HG02938 (cell line): ENCODE measurements around the gene HARS1.
"Not testable (repeated sequence)": the region's sequence is repeated elsewhere in the genome, so short reads cannot be mapped to it uniquely, and the experiment has no call there.

ENCODE experiments used
- ATAC-seq: cut with Tn5 transposase; IDR thresholded peaks from one replicate; pipeline ENCODE4 v1.9.1; 2021; ENCODE audit warnings: mild to moderate bottlenecking, moderate library complexity; ENCODE audit not compliant: unreplicated experiment

HARS1 gene

DNA sequence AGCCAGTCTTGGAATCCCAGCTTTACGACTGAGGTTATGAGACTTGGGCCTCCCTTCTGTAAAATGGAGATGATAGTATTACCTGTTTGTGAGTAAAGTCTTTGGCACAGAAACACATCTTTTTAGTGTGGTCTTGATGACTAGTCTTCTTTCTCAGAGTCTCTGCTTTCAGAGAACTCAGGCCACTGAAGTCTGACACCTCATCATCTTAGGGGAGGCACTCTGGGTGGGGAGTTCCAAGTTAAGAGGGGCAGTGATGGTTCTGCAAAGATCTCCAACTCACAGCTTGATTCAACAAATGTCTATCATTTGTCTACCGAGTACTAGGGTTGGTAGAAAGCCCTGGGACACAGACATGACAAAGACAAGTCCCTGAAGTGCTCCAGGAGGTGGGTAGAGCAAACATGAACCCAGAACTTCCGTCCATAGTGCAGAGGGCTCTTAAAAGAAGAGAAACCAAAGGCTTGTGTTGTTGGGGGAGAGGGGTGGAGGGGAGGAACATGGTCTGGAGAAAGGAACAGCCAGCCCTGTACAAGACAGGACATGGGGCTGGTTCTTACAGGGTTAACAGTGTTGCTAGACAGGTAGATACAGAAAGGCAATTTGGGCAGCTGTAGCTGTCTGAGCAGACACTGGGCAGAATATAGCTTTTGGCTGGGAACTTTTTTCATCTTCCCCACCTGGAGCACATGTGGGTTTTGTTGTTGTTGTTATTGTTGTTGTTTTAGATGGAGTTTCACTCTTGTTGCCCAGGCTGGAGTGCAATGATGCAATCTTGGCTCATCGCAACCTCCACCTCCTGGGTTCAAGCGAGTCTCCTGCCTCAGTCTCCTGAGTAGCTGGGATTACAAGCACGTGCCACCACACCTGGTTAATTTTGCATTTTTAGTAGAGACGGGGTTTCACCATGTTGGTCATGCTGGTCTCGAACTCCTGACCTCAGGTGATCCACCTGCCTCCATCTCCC is 55.6 kb downstream of the HARS1 start:
- no peak for ATAC-seq

DNA sequence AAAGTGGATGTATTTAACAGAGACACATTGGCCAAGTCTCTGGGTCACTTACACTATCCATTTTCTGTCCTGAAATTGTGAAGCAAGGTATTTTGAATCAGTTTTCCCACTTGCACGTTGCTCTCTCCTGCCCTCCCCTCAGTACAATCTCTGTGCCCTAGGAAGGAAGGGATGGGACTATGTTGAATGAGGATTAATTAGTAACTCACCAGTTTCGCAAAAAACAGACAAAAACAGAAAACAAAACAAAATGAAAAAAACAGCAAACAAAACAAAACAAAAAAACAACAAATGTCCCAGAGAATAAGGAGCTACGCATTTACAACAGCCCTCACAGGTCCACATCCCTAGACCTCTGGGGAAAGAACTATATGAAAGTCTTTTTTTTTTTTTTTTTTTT is 57.1 kb downstream of the HARS1 start:
- no peak for ATAC-seq

DNA sequence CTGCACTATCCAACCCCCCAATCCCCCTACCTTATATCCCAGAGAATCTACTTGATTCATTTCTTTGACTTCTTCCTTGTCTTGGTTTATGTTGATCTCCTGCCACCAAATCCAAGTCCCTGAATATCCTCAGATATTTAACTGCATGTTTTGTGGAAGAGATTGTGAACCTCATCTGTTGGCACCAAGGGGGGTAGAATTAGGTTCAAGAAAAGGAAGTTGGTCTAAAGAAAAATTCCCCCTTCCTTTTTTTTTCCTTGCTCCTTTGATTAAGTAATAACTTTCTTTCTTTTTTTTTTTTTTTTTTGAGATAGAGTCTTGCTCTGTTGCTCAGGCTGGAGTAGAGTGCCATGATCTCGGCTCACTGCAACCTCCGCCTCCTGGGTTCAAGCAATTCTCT is 57.7 kb downstream of the HARS1 start:
- no peak for ATAC-seq

DNA sequence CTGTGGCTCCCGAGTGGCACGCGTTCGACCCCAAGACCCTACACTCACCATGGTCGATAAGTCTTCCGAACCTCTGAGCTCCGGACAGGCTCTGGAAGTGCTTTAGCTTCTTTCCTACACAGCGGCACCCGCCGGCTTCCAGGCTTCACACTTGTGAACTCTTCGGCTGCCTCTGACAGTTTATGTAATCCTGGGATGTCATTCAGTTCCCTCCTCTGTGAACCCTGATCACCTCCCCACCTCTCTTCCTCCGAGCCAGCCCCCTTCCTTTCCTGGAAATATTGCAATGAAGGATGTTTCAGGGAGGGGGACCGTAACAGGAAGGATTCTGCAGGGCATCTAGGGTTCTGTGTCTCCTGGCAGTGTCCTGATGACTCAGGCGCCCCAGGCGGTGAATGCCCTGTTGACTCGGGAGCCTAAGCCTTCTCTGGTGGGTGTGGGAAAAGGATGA is 58.1 kb downstream of the HARS1 start, which contains the start of gene CD14:
TSS of gene CD14 (minus strand) at position 155 of the 451 bp plus-strand sequence. CDS start at position 51, 104 bp downstream.
- no peak for ATAC-seq

DNA sequence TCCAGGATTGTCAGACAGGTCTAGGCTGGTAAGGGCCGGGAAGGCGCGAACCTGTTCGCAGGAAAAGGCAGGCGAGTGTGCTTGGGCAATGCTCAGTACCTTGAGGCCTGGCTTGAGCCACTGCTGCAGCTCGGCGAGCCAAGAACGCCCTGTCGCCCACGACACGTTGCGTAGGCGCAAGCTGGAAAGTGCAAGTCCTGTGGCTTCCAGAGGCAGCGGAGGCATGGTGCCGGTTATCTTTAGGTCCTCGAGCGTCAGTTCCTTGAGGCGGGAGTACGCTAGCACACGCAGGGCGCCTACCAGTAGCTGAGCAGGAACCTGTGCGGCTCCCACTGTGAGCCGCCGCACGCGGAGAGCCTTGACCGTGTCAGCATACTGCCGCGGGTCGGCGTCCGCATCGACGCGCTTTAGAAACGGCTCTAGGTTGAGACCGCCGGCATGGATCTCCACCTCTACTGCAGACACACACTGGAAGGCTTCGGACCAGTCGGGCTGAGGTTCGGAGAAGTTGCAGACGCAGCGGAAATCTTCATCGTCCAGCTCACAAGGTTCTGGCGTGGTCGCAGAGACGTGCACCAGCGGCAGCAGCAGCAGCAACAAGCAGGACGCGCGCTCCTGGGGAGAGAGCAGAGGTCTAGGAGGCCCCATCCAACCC is 58.7 kb downstream of the HARS1 start:
- ATAC-seq, result peak; percentile 44

DNA sequence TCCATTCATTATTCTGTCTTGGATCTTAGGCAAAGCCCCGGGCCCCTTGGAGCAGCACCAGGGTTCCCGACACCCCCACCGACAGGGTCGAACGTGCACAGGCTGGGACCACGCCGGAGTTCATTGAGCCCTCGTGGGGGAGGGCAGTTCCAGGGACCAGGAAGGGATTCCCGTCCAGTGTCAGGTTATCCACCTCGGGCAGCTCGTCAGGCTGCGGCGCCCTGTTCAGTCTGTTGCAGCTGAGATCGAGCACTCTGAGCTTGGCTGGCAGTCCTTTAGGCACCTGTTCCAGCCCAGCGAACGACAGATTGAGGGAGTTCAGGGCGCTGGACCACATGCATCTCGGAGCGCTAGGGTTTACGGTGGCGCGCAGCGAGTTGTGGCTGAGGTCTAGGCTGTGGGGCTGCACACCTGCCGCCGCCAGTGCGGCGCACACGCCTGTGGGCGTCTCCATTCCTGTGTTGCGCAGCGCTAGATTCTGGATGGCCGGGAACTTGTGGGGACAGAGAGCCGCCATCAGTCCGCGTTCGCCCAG is 59.3 kb downstream of the HARS1 start:
- ATAC-seq, result peak; percentile 41

DNA sequence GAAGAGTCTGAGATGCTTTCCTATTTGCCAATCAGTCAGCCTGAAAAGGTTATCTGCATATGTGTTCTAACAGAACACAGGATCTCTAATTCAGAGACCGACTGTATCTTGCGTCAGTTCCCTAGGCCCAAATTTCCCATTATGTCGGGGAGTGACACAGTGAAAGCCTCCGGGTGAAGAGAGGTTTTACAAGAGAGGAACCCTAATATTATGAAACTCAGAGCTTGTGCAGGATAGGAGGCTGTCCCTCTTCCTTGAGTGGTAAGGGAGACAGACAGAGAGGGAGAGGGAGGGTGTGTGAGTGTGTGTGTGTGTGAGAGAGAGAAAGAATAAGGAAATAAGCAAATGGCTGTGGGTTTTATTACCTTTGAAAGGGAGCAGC is 60.1 kb downstream of the HARS1 start:
- no peak for ATAC-seq

DNA sequence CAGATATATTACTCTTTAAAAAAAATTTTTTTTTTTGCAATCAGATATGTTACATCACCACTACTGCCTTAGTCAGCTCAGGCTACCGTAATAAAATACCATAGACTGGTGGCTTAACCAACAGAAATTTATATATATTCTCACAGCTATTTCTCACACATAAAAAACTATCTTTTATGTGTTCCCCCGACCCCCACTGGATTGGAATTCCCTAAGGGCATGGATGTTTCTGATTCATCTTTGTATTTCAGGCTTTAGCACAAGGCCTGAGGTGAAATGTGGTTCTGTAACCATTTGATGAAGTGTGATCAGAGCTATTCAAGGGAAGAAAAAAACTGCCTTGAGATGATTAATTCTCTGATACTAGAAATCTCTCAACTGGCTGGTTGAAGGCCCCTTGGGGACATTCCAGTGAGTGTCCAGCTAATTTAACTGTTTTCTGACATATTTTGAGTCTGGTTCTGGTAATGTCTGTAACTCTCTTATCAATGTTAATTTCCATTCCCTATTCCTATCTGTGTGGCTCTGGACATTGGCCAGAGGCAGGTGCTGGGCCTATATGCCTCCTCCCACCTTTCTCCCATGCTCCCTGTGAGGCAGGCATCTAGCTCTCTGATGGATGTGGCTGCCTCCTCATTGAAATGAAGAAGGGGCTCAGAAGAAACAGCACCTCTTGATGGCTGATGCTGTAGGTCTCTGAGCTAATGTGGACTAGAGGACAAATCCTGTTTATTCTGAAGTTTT is 60.7 kb downstream of the HARS1 start:
- ATAC-seq, result no peak

DNA sequence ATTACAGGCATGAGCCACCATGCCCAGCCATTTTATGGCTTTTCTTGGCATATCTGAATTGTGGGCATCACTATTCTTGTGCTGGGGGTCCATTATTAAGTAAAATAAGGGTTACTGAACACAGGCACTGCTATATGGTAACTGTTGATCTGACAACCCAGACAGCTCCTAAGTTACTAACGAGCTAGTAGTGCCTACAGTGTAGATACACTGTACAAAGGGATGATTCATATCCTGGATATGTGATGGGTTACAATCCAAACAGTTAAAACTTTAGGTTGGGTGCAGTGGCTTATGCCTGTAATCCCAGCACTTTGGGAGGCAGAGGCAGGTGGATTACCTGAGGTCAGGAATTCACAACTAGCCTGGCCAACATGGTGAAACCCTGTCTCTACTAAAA is 62.5 kb downstream of the HARS1 start:
- ATAC-seq, result no peak

DNA sequence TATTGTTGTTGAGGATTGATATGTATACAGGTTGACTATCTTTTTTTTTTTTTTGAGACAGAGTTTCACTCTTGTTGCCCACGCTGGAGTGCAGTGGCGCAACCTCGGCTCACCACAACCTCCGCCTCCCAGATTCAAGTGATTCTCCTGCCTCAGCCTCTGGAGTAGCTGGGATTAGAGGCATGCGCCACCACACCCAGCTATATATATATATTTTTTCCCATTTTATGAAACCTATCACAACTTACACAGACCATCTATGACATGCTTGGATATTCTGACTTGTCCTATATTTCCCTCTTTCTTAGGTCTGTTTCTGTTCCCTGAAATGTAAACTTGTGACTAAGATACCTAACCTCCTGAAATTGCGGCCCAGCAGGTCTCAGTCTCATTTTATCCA is 63.2 kb downstream of the HARS1 start:
- no peak for ATAC-seq

DNA sequence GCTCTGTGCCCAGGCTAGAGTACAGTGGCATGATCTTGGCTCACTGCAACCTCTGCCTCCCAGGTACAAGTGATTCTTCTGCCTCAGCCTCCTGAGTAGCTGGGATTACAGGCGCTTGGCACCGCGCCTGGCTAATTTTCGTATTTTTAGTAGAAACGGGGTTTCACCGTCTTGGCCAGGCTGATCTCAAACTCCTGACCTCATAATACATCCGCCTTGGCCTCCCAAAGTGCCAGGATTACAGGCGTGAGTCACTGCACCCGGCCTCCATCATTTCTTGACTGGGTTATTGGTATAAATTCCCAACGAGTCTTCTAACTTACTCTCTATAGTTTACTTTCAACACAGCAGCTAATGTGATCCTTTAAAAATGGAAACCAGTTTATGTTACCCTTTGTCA is 66.3 kb downstream of the HARS1 start:
- ATAC-seq, result not testable (repeated sequence)
